Left ventricle myocardium superior (tissue), 1 donor: ENCODE data around the gene TAP1. TPM values are rescaled to one million over a fixed set of nuclear protein-coding genes. Genes with fewer than 3 reads are reported as not detected.

Source experiments
- ATAC-seq: fragments of 200-7000 bp; cut with Tn5 transposase; one replicate; pipeline ENCODE4 v1.9.1; 2020; ENCODE audit warnings: mild to moderate bottlenecking, moderate library complexity
- DNase-seq: peaks from one replicate; pipeline ENCODE4 v3.0.0-alpha.2; 2020
- intact Hi-C: fragments of 100-400 bp; cut with micrococcal nuclease; formaldehyde crosslinking; loops from one replicate; pipeline ENCODE4 v1.11.0; 2022
- total RNA-seq: library from RNA; stranded (reverse); fragmentation: NEBNext Ultra II Directional; extraction: Animal tissue kit (Norgen Biotek cat#: 25700); gene quantifications from one replicate; pipeline ENCODE4 v1.2.1, GENCODE V29; 2021
- donor health status: DM: no; HTN: yes; CAD: no; lungs with severe emphysema.

Gene TAP1
- total RNA-seq, 1 donor from 2014 or later, result 14.6 TPM

DNA sequence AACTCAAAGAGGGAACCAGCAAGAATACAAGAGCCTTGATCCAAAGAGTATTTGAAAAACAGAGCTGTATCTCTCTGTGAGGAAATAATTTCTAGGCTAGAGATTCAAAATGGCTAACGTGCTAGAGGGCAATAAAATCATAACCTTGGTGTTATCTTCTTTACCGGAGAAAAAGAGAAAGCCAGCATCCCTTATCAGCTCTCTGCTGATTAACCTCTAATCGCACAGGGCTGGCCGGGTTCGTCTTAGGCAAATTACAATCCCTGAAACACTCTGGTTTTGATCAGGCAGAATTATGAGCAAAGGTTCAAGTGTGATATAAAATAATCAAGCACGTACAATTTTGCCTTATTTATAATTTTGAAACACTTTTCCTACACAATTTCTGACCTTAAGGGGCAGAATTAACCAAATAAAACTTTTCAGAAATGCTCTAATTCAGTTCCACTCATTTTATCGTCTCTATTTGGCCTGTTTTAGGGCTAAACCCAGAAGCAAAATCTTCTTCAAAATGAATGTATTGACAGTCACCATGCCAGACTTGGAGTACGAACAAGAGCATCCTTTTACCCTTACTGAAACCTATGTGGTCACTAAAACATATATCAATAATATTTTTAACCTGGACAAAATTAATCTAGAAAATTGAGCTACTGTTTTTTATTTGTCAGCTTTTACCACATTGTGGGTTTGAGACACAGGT is 14.2 kb upstream of the TAP1 start:
- ATAC-seq, result no peak
- intact Hi-C loops, result loop anchor here (10.0 kb wide), 1 partner anchor 453 kb away; no protein-coding TSS in a partner anchor
- DNase-seq, result no peak

DNA sequence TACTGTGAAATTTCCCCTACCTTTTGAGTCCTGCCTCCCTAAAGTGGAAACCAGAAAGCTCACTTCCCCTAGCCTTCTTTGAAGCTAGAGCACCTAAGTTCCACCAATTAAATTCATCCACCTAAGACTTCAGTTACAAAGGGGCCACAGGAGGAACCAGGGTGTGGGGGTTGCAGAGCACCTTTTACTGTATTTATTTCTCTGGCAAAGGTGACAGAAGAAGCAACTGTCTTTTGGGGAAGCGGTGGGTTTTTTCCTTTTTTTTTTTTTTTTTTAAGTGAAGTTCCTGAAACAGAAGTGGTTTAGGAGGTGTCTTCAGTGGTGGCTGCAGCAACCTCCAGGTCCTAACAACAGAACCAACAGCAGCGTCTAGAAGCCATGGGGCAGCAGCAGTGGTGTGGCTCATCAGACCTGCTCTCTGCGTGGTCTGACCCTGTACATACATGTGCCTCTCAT is 13.5 kb upstream of the TAP1 start:
- no peak for ATAC-seq
- intact Hi-C loops, result loop anchor here (10.0 kb wide), 1 partner anchor 452 kb away; no protein-coding TSS in a partner anchor

DNA sequence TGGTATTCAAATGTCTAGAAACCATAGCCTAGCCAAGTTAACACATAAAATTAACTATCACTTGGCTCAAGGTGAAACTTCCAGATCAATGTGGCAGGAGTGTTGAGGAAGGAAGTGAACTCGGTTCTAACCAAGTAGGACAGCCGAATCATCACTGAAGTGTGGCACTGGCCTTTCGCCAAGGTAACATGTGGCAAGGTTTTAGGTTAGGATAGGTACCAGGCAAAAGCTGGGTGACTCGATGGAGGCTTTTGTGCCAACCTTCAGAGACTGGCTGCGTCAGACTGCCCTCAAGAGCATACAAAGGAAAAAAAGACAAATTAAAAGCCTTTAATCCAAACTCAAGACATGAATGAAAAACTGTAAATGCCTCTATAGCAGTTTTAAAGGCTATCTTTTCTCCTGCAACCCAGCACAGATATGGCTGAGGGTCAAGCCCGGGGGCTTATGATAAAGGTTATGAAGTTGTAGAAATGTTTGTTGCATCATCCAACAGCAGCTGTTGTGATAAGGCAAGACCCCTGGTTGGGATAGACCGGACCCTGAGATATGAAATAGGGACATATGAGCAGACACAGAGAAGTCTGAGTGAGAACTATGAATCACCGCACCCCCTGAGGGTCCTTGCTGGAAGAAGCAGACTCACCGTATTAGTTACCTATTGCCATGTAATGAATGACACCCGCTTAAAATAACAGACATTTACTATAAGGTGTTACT is 12.4 kb upstream of the TAP1 start:
- DNase-seq (no peak), ATAC-seq (no peak)
- intact Hi-C loops, result loop anchor here (10.0 kb wide), 1 partner anchor 451 kb away; no protein-coding TSS in a partner anchor

More for the DNA sequence above, 13.5 kb upstream of the TAP1 start:
- DNase-seq, result no peak

DNA sequence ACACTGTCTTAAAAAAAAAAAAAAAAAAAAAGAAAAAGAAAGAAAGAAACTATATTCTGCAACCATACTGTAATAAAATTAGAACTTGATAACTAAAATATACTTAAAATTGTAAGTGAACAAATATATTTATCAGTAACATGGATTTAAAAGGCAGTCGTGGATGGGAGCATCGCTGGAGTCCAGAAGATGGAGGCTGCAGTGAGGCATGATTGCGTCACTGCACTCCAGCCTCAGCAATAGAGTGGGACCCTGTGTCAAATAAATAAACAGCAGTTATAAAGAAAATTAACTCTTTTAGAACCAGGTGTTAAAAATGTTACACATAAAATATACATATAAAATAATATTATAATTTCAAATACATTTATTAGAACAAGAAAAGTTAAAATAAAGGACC is 9.2 kb upstream of the TAP1 start:
- intact Hi-C loops, result loop anchor here (10.0 kb wide), 1 partner anchor 448 kb away; no protein-coding TSS in a partner anchor
- no peak for ATAC-seq
- no peak for DNase-seq

DNA sequence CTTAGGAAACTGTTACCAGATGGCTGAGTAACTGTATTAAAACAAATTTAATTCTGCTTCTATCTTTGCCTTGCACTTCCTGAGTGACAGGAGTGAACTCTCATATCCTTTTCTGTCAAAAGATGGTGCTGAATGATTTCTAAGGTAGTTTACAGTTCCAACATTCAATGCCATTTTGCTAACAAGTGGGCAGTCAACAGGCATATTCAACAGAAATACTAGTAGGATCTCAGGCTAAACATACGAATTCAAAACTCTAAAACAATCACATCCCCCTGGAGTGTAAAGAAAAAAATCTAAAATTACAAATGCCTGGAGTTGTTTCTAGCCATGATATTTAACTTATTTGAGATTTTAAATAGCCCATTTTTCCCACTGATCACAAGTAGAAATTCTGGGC is 7.2 kb upstream of the TAP1 start:
- no peak for ATAC-seq
- intact Hi-C loops, result loop anchor here (10.0 kb wide), 1 partner anchor 446 kb away; no protein-coding TSS in a partner anchor

DNA sequence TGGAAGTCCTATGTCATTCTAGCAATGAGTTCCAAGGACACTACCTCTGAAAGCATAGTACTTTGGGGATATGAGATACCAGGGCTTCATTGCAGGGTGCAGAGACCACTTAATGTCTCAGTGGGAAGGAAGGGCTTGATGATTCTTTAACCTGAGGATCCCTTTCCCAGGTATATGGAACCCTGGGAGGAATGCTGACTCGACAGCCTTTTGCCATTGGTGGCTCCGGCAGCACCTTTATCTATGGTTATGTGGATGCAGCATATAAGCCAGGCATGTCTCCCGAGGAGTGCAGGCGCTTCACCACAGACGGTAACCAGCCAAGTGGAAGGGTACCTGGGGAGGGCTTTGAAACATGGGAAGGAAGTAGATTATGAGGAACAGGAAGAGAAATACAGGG is 4.7 kb upstream of the TAP1 start:
- ATAC-seq (no peak), DNase-seq (no peak)
- intact Hi-C loops, result no loop called here

More for the DNA sequence above, 7.2 kb upstream of the TAP1 start:
- no peak for DNase-seq

DNA sequence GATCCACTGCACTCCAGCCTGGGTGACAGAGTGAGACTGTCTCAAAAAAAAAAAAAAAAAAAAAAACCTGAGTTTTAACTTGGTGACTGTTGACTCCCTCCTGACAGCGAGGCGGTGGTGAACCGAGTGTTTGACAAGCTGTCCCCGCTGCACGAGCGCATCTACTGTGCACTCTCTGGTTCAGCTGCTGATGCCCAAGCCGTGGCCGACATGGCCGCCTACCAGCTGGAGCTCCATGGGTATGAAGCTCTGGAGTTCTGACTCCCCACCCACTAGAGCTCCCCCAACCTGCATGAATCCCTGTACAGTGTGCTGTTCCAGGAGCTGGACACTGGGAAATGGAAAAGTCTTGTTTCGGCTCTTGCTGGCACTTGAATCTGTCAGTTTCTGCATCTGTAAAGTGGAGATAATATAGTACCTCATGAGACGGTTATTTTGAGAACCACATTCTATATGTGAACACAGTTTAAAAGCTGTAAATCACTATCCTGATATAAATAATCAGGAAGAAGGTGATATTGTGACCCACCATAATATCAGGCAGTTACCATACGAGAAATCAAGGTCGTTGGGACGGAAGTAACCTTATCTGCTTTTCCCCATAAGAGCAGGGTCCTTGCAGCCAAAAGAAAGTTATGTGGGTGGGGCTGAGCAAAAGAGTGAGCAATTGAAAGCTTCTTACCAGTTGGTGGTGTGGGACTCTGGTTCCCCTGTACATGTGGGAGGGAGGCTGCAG is 3.8 kb upstream of the TAP1 start:
- ATAC-seq (no peak), DNase-seq (no peak)
- intact Hi-C loops, result no loop called here

- no peak for DNase-seq
- ATAC-seq, result no peak
- intact Hi-C loops, result no loop called here
Observed at GRCh38 chr6:32855467-32856174, 2.1 kb upstream of the TAP1 start.

- intact Hi-C loops, result no loop called here
- DNase-seq, result peak; percentile 38
- peak; percentile 36 for ATAC-seq
Observed at GRCh38 chr6:32854376-32855178, 1.1 kb upstream of the TAP1 start.

DNA sequence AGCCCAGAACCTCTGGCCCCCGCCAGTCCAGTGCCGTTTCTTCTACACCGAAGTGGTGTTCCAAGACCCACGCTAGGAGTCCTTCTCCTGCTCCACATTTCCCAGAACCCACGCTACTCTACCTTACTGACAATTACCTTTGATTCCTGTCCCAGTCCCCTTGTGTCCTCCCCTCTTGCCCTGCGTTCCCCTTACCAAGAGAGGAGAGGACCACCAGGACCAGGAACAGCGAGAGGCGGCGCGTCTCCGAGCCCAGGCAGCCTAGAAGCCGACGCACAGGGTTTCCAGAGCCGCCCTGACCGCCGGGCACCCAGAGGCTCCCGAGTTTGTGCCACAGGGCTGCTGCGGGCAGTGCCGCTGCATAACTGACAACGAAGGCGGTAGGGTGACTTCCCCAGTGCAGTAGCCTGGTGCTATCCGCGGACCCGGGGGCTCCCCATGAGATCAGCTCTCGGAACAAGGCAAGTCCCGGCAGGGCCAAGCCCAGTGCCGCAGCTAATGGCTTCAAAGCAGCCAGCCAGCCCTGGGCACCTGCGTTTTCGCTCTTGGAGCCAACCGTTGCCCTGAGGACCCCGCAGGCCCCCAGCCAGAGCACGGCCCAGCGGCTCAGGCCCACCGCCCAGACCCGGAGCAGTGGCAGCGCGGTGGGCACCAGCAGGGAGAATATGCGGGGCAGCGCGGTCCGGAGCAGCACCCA is 512 bp downstream of the TAP1 start:
- ATAC-seq (peak; percentile 40), DNase-seq (peak; percentile 62)
- intact Hi-C loops, result no loop called here

- DNase-seq, result peak; percentile 53
- peak; percentile 4 for ATAC-seq
- intact Hi-C loops, result no loop called here
Observed at GRCh38 chr6:32852018-32852843, 1.3 kb downstream of the TAP1 start.

- no peak for DNase-seq
- no peak for ATAC-seq
- intact Hi-C loops, result no loop called here
Observed at GRCh38 chr6:32851025-32851424, 2.5 kb downstream of the TAP1 start.

- ATAC-seq, result no peak
- intact Hi-C loops, result no loop called here
Observed at GRCh38 chr6:32849126-32849525, 4.4 kb downstream of the TAP1 start.

GRCh38 chr6:32847795-32848194 is 5.7 kb downstream of the TAP1 start:
- ATAC-seq (no peak), DNase-seq (no peak)
- intact Hi-C loops, result no loop called here

More at GRCh38 chr6:32849126-32849525, 4.4 kb downstream of the TAP1 start:
- DNase-seq, result no peak

DNA sequence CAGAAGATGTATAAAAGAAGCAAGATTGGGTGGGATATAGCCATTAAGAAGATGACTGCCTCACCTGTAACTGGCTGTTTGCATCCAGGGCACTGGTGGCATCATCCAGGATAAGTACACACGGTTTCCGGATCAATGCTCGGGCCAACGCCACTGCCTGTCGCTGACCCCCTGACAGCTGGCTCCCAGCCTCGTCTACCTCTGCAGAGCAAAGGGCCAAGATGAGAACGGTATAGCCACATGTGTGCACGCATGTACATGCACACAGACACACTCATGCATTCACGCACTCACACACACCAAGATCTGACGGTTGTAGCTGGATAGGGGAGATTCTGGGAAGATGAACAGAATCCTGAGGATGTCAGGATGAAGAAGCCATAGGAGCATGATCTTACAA is 6.5 kb downstream of the TAP1 start:
- intact Hi-C loops, result no loop called here
- ATAC-seq (no peak), DNase-seq (no peak)

DNA sequence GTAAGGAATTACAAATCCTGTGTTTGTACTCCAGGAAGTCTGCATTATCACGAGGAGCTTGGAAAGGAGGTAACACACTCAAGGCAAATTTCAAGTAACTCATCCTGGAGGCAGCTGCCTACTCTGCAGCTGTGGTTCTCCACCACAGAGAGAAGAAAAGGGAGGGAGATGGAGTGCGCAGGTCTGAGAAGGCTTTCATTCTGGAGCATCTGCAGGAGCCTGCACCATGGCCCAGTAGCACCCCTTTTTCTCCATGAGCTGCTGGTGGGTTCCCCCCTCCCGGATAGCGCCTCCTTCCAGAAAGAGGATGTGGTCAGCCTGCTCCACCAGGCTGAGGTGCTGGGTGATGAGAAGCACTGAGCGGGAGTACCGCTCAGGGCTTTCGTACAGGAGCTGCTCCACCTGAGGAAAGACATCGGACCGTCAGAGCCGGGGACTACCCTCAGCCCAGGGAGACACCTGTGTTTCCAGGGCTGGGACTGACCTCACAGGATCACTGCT is 8.1 kb downstream of the TAP1 start:
- DNase-seq, result no peak
- intact Hi-C loops, result no loop called here

More for the DNA sequence above, 8.1 kb downstream of the TAP1 start:
- no peak for ATAC-seq
